ENCODE measurements around the gene RACGAP1.
"Not testable (repeated sequence)": the region's sequence is repeated elsewhere in the genome, so short reads cannot be mapped to it uniquely, and the experiment has no call there.

RACGAP1 gene

DNA sequence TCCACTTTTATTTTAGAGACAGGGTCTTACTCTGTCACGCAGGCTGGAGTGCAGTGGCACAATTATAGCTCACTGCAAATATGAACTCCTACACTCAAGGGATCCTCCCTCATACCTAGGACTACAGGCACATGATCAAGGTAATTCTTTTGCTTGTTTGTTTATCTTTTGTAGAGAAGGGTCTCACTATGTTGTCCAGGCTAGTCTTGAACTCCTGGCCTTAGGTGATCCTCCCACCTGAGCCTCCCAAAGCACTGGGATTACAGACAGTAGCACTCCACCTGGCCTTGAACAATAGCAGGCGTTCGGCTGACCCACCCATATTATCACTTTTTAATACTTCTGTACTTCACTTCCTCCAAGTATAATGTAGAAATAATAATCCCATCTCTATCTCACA lies 1.4 kb upstream of the RACGAP1 start:
- no peak for DNase-seq (ENCODE audit: low read depth)

GRCh38 chr12:50024805-50025186 lies 498 bp downstream of the RACGAP1 start:
- DNase-seq (ENCODE audit: low read depth), result no peak

DNA sequence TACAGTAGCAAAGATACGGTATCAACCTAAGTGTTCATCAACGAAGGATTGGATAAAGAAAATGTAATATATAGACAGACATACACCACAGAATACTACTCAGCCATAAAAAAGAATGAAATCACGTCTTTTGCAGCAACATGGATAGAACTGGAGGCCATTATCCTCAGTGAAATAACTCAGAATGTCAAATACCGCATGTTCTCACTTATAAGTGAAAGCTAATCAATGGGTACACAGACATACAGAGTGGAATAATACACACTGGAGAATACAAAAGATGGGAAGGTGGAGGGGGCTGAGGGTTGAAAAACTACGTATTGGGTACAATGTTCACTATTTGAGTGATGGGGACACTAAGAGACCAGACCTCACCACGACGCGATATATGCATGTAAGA lies 1.1 kb downstream of the RACGAP1 start:
- no peak for DNase-seq (ENCODE audit: low read depth)

DNA sequence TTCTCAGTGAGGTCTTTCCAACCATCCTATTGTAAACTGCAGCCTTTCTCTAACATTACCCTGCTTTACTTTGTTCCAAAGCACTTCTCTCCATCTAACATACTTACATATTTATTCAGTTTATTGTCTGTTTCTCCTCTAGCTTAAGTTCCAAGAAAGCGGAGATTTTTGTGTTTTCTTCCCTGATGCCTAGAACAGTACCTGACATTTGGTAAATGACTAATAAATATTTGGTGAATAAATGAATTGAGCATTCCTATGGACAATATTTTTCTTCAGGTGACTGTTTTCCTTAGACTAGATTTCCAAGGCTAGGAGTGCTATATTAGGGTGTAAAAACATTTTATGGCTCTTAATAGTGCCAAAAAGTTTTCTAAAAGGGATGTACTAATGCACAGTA lies 2.4 kb downstream of the RACGAP1 start:
- no peak for DNase-seq (ENCODE audit: low read depth)

DNA sequence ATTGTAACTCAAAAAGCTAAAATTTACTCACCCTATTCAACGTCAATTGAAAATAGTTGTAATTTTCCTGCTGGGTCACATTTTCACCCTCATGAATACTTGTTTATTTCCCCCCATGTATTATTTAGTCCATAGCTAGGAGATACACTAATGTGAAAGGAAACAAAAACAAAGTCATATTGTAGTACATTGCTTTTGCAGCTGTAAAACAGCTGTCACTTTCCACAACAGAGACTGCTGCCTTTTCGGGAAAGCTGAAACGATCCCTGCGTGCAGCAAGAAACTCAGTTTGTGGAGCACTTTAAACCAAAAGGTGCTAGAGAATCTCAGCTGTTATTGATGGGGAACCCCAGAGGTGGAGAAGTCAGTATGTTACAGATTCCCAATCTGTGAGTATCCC lies 4.3 kb downstream of the RACGAP1 start:
- no peak for DNase-seq (ENCODE audit: low read depth)

DNA sequence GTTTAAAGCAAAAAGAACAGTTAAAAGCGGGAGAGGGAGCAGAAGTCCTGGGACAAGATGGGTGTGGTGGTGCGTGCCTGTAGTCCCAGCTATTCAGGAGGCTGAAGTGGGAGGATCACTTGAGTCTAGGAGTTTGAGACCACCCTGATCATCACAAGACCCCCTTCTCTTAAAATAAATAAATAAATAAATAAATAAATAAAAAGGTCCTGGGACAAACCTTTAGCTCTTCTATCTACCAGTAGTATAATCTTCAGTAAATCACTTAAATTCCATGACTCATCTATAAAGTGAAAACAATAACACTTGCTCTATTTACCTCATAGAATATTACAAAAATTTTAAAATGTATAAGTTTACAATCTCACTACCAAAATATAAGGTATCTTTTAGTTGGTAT lies 5.8 kb downstream of the RACGAP1 start:
- DNase-seq (ENCODE audit: low read depth), result no peak

DNA sequence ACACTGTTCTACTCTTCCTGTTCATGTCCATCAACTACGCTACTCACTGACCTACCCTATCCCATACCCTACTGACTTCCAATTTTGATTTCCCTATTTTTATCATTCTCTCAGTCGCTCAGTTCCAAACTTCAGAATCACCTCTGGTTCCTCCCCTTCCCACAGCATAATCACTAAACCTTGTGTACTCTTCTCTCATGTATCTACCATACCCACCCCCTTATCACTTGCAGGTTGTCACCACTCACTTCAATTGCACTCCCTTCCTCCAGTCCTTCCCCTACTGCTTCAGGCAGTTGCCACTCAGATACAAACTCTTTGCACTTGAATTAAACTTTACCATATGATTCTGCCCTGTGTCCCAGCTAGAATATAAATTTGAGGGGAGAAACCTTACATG lies 6.3 kb downstream of the RACGAP1 start:
- DNase-seq (ENCODE audit: low read depth), result no peak

GRCh38 chr12:50018154-50018553 lies 7.1 kb downstream of the RACGAP1 start:
- DNase-seq (ENCODE audit: low read depth), result no peak

DNA sequence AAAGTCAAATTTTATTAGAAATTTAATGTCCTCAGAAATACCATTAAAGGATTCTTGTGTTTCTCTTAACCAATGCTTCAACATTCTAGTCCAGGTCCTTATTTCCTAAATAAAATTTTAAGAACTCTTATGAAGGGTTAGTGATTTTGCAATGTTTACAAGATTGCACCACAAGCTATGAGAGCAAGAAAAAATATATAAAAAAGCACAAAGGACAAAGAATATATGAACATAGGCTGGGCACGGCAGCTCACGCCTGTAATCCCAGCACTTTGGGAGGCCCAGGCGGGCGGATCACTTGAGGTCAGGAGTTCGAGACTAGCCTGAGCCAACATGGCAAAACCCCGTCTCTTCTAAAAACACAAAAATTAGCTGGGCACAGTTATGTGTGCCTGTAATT lies 7.7 kb downstream of the RACGAP1 start:
- DNase-seq (ENCODE audit: low read depth), result no peak

DNA sequence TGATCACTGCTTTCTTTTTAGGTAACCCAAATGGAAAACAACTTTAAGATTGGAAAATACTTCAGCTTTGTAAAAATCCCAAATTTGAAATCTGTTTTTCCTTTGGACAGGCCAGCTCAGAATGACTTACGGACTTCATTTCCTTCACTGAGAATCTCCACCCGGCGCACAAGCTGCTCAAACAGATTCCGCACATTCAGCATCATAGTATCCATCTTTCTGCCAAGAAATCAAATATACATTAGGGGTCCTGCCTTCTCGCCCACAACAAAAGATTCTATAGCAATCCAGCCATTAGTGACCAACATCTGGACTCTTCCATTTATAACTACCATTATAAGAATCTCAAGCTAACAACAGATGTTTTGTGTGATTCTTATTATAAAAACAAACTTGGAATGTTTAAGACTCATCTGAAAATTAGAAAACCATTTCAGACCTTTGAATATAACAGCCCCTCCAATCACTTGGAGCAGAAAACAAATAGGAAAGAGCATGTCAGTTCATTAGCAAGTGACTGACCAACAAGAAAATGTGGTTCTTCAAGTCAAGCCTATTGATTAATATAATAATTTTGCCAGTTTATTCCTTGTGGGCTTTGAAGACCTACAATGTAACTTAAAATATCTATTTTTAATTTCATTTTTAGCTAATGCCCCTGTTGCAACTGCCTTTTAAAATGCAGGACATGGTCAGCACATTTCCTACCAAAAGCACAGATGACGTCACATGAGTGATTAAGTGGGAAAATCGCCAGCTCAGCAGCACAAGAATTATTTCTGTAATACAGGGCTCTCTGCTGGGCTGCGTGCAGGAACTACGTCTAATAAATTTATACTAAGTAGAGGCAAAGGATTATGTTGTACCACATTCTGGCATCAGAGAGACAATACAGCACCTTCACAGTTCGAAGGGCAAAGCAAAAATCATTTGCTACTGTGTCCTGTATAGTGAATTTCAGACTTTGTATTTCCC lies 8.5 kb downstream of the RACGAP1 start:
- DNase-seq (ENCODE audit: low read depth), result peak; percentile 71

DNA sequence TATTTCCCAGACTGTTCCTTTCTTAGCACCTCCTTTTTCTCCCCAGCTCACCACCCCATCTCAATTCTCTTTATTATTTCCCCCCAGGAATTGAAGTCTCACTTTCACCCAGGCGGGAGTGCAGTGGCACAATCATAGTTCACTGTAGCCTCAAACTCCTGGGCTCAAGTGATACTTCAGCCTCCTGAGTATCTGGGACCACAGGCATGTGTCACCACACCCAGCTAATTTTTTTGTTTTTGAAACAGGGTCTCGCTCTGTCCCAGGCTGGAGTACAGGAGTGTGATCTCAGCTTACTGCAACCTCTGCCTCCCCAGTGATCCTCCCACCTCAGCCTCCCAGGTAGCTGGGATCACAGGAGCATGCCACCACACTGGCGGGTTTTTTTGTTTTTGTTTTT lies 11.0 kb downstream of the RACGAP1 start:
- no peak for DNase-seq (ENCODE audit: low read depth)

DNA sequence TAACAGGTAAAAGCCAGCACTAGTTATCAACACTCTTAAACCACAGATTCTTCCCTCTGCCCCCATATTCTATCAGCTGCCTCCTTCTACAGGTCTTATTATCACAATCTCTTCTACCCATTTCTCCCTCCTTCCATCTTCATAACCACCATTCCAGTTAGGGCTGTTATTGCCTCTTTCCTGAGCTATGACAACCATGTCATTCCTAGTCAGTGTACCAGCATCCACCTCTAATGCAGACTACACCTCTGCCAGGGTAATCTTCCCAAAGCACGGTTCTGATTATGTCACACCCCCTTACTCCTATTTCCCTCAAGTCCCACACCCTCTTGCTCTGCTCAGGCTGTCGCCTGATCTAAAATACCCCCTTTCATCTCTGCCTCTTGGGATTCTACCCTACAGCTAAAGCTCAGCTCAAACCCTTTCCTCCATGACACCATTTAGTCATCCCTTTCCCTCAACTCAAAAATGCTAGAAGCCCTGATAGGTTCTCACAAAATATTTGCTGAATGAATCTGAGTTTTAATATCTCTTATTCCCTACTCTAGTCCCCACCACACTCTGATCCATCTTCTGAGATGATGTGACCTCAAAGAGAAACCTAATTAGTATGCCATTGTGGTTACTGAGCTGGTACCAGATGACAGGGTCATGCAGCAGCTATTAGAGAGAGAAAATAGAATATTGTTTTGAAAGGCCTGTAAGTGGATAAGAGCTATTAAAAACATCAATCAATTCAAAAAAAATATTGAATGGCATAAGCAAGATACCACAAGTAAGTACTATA lies 11.7 kb downstream of the RACGAP1 start:
- DNase-seq (ENCODE audit: low read depth), result no peak

GRCh38 chr12:50006754-50007442 lies 18.4 kb downstream of the RACGAP1 start:
- no peak for DNase-seq (ENCODE audit: low read depth)

DNA sequence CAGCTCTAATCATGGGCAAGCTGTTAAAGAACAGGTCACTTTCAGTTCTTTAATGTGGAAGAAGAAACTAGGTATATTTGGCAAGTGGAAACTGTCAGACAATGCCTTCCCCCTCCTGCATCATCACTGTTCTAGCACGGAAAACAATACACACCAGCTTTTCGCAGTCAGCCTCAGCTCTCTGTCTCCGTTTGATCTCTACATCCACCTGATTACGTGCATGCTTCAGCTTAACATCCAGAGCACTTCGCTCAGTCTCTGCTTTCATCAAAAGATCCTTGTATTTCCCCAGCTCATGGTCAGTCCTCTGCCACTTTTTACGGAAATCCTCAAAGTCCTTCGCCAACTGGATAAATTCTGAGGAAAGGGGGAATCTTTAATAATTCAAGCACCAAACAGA lies 19.0 kb downstream of the RACGAP1 start:
- no peak for DNase-seq (ENCODE audit: low read depth)

- DNase-seq (ENCODE audit: low read depth), result no peak
Measured at GRCh38 chr12:50005175-50005574, 20.1 kb downstream of the RACGAP1 start.

DNA sequence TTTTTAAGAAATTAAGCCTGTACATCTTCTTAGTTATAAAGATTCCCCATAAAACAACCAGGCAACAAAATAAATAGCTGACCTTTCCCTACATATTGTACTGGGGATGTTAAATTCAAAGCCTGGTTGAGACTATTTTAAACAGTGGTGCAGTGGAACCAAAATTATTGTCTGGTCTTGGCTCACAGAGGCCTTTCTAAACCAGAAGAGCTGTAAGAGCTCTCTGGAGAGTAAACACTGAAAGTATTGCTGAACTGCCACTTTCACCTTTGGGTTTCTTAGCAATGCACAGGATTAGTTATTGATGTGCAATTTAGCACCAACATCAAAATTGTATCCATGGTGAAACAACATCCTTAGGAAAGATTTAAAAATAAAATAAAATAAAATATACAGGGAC lies 20.6 kb downstream of the RACGAP1 start:
- DNase-seq (ENCODE audit: low read depth), result no peak

GRCh38 chr12:50003595-50003994 lies 21.7 kb downstream of the RACGAP1 start:
- DNase-seq (ENCODE audit: low read depth), result no peak

GRCh38 chr12:49998453-49998852 lies 26.8 kb downstream of the RACGAP1 start:
- DNase-seq (ENCODE audit: low read depth), result no peak

GRCh38 chr12:49990273-49990672 lies 35.0 kb downstream of the RACGAP1 start:
- no peak for DNase-seq (ENCODE audit: low read depth)

- DNase-seq (ENCODE audit: low read depth), result not testable (repeated sequence)
Measured at GRCh38 chr12:49989400-49989799, 35.9 kb downstream of the RACGAP1 start.

GRCh38 chr12:49987625-49988303 lies 37.5 kb downstream of the RACGAP1 start:
- no peak for DNase-seq (ENCODE audit: low read depth)

DNA sequence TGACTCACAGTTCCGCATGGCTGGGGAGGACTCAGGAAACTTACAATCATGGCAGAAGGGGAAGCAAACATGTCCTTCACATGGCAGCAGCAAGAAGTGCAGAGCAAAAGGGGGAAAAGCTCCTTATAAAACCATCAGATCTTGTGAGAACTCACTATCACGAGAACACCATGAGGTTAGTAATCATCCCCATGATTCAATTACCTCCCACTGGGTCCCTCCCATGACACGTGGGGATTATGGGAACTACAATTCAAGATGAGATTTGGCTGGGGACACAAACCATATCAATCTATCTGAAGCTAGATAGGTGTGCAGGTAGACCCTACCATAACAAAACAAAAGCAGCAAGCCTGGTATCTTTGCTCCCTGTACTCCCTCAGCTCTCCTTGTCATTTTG lies 38.8 kb downstream of the RACGAP1 start:
- DNase-seq (ENCODE audit: low read depth), result not testable (repeated sequence)

All from GM04504 (cell line).